ENCODE data around the gene HRH1. TPM values are rescaled to one million over a fixed set of nuclear protein-coding genes. Genes with fewer than 3 reads are reported as not detected.
"Not testable (repeated sequence)": the region's sequence is repeated elsewhere in the genome, so short reads cannot be mapped to it uniquely, and the experiment has no call there.

HRH1 gene
- total RNA-seq, 1 donor from 2014 or later, result 1.4 TPM

- H3K36me3 ChIP-seq, result no peaks in the 10 kb centered on the region
- no peaks in the 10 kb centered on the region for H3K9me3 ChIP-seq (replicated peaks)
- no peaks in the 10 kb centered on the region for H3K27me3 ChIP-seq (ENCODE audit: low read depth)
- no peak for DNase-seq
- no peak for TF ChIP-seq CTCF (IDR thresholded peaks at IDR 0.05; ENCODE audit: borderline replicate concordance)
- H3K4me1 ChIP-seq, result no peaks in the 10 kb centered on the region
- intact Hi-C loops (cut with micrococcal nuclease), result no loop called here
- no peak overlapping the region for H3K27ac ChIP-seq (replicated peaks)
- no peak overlapping the region for H3K4me3 ChIP-seq
Measured at GRCh38 chr3:11251807-11252176, 97.5 kb downstream of the HRH1 start.

- Histone ChIP-seq H3K36me3 (no peaks in the 10 kb centered on the region), H3K4me1 (no peaks in the 10 kb centered on the region), H3K4me3 (no peak overlapping the region), H3K9me3 (replicated peaks) (no peaks in the 10 kb centered on the region), H3K27ac (replicated peaks) (no peak overlapping the region), H3K27me3 (ENCODE audit: low read depth) (no peaks in the 10 kb centered on the region)
- TF ChIP-seq CTCF (IDR thresholded peaks at IDR 0.05; ENCODE audit: borderline replicate concordance), result no peak
- DNase-seq, result no peak
- intact Hi-C loops (cut with micrococcal nuclease), result no loop called here
Measured at GRCh38 chr3:11254876-11255275, 100.6 kb downstream of the HRH1 start.

DNA sequence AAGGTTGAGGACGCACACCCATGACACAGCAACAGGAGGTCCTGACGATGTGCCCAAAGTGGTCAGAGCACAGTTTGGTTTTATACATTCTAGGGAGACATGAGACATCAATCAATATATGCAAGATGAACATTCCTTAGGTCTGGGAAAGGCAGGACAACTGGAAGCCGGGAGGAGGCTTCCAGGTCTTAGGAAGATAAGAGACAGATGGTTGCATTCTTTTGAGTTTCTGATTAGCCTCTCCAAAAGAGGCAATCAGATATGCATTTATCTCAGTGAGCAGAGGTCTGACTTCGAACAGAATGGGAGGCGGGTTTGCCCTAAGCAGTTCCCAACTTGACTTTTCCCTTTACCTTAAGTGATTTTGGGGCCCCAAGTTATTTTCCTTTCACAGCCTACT lies 101.2 kb downstream of the HRH1 start:
- H3K4me3 ChIP-seq; H3K9me3 ChIP-seq (replicated peaks); H3K4me1 ChIP-seq; H3K27ac ChIP-seq (replicated peaks); H3K27me3 ChIP-seq (ENCODE audit: low read depth); DNase-seq; H3K36me3 ChIP-seq; intact Hi-C loops (cut with micrococcal nuclease): not testable (repeated sequence)

DNA sequence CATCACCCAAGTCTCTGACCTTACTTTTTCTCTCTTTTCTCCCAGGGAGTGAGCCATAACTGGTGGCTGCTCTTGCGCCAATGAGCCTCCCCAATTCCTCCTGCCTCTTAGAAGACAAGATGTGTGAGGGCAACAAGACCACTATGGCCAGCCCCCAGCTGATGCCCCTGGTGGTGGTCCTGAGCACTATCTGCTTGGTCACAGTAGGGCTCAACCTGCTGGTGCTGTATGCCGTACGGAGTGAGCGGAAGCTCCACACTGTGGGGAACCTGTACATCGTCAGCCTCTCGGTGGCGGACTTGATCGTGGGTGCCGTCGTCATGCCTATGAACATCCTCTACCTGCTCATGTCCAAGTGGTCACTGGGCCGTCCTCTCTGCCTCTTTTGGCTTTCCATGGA lies 104.7 kb downstream of the HRH1 start:
- Histone ChIP-seq H3K4me1 (no peaks in the 10 kb centered on the region), H3K27me3 (ENCODE audit: low read depth) (no peaks in the 10 kb centered on the region), H3K9me3 (replicated peaks) (no peaks in the 10 kb centered on the region), H3K4me3 (no peak overlapping the region), H3K36me3 (no peaks in the 10 kb centered on the region), H3K27ac (replicated peaks) (no peak overlapping the region)
- no peak for DNase-seq
- TF ChIP-seq CTCF (IDR thresholded peaks at IDR 0.05; ENCODE audit: borderline replicate concordance), result no peak
- intact Hi-C loops (cut with micrococcal nuclease), result no loop called here

DNA sequence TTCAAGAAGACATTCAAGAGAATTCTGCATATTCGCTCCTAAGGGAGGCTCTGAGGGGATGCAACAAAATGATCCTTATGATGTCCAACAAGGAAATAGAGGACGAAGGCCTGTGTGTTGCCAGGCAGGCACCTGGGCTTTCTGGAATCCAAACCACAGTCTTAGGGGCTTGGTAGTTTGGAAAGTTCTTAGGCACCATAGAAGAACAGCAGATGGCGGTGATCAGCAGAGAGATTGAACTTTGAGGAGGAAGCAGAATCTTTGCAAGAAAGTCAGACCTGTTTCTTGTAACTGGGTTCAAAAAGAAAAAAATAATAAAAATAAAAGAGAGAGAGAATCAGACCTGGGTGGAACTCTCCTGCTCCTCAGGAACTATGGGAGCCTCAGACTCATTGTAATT lies 106.2 kb downstream of the HRH1 start:
- no peaks in the 10 kb centered on the region for H3K4me1 ChIP-seq
- no peak overlapping the region for H3K4me3 ChIP-seq
- no peaks in the 10 kb centered on the region for H3K9me3 ChIP-seq (replicated peaks)
- DNase-seq, result no peak
- no peaks in the 10 kb centered on the region for H3K36me3 ChIP-seq
- H3K27ac ChIP-seq (replicated peaks), result no peak overlapping the region
- H3K27me3 ChIP-seq (ENCODE audit: low read depth), result peaks cover 5% of the 10 kb centered on the region
- TF ChIP-seq CTCF (IDR thresholded peaks at IDR 0.05; ENCODE audit: borderline replicate concordance), result no peak
- intact Hi-C loops (cut with micrococcal nuclease), result no loop called here

DNA sequence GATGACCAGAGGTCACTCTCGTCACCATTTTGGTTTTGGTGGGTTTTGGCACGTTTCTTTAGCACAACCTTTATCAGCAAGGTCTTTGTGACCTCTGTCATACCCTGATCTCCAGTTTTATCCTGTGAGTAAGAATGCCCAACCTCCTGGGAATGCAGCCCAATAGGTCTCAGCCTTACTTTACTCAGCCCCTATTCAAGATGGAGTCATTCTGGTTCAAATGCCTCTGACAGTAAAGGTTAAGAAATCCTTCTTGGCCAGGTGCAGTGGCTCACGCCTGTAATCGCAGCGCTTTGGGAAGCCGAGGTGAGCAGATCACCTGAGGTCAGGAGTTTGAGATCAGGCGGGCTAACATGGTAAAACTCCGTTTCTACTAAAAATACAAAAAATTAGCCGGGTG lies 114.7 kb downstream of the HRH1 start:
- intact Hi-C loops (cut with micrococcal nuclease), result no loop called here
- H3K4me1 ChIP-seq, result peaks cover 18% of the 10 kb centered on the region
- no peak for DNase-seq
- no peak for TF ChIP-seq CTCF (IDR thresholded peaks at IDR 0.05; ENCODE audit: borderline replicate concordance)
- H3K27ac ChIP-seq (replicated peaks), result no peak overlapping the region
- H3K4me3 ChIP-seq, result no peak overlapping the region
- H3K27me3 ChIP-seq (ENCODE audit: low read depth), result peaks cover 16% of the 10 kb centered on the region
- no peaks in the 10 kb centered on the region for H3K9me3 ChIP-seq (replicated peaks)
- H3K36me3 ChIP-seq, result no peaks in the 10 kb centered on the region
